GM19452 (cell line): ENCODE data around the gene MRPL28.

Source experiments
- ATAC-seq: cut with Tn5 transposase; IDR thresholded peaks from one replicate; pipeline ENCODE4 v1.9.1; 2021; ENCODE audit not compliant: unreplicated experiment

Gene MRPL28

DNA sequence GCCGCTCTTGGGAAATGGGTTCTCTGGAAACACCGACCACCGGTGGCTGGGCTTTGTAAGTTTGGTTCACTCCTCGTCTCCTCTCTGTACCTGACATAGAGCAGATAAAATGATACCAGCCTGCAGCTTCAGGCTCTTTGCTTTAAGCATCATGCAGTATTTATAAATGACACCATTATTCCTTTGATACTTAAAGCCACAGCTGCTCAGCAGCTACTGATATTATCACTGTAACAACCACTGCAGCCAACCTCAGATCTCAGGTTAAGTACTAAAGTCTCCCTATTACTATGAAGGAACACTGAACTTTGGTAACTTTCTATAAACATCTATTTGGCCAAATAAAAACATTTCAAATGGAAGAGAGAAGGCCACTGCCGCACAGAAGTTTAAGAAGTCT, 52.8 kb downstream of the MRPL28 start:
- ATAC-seq, result no peak
